ENCODE data around the gene RBM26. TPM values are rescaled to one million over a fixed set of nuclear protein-coding genes. Genes with fewer than 3 reads are reported as not detected.
A peak's percentile ranks its signal among the peaks of the same experiment; 100 is the strongest.

RBM26 gene
- total RNA-seq, 4 donors from 2014 or later: 16.0 to 42.3 (median 25.4) TPM

- peaks cover 0 to 9% (median 0%) of the 10 kb centered on the region in 3 donors for H3K36me3 ChIP-seq
- peak overlapping the region in 3 of 4 donors; percentile 96 to 98 (median 98) for H3K27ac ChIP-seq
- H3K4me1 ChIP-seq: peaks cover 19 to 73% (median 36%) of the 10 kb centered on the region in 3 donors
- intact Hi-C loops (cut with DNase I): no loop called here
- 8 to 18% methylated on average over 1 of the region's 1 CpG for WGBS, 2 donors
- H3K4me3 ChIP-seq: peak overlapping the region; percentile 79 to 99 (median 95)
- no peak for DNase-seq
- no peaks in the 10 kb centered on the region for H3K9me3 ChIP-seq
- TF ChIP-seq POLR2A (IDR thresholded peaks at IDR 0.05): no peak
- no peak for TF ChIP-seq CTCF (IDR thresholded peaks at IDR 0.05)
- H3K27me3 ChIP-seq: no peaks in the 10 kb centered on the region
Measured at GRCh38 chr13:79404361-79404760, 1.7 kb downstream of the RBM26 start.

- peak overlapping the region in 1 of 4 donors; percentile 96 for H3K27ac ChIP-seq
- WGBS, 2 donors: 50 to 51% methylated on average over 4 of the region's 4 CpGs
- intact Hi-C loops (cut with DNase I): no loop called here
Measured at GRCh38 chr13:79403113-79403512, 2.9 kb downstream of the RBM26 start.

DNA sequence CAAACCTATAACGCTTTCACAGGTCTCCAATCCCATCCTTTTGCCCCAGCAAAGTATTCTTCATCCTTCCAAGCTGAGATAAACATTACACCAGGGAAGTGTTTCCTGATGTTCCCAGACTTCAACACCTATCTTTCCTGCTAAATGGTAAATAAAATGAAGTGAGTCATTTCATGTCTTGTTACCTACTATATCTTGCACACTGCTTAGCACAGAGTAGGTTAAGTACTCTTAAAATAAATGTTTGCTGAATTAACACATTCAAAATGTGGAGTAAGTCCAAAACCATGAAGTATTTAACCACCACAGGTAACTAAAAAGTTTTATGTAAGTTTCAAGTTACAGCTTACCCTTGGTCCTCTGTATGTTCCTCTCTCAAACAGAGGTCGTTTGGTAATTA, 3.4 kb downstream of the RBM26 start:
- 35 to 47% methylated on average over 2 of the region's 2 CpGs for WGBS, 2 donors
- TF ChIP-seq POLR2A (IDR thresholded peaks at IDR 0.05) (no peak), CTCF (IDR thresholded peaks at IDR 0.05) (no peak)
- intact Hi-C loops (cut with DNase I): no loop called here

More at GRCh38 chr13:79403113-79403512, 2.9 kb downstream of the RBM26 start:
- DNase-seq: no peak
- Histone ChIP-seq H3K9me3 (no peaks in the 10 kb centered on the region), H3K36me3 (peaks cover 0 to 14% (median 0%) of the 10 kb centered on the region in 3 donors), H3K4me3 (peak overlapping the region in 2 of 4 donors; percentile 79 to 98), H3K27me3 (no peaks in the 10 kb centered on the region), H3K4me1 (peaks cover 19 to 83% (median 36%) of the 10 kb centered on the region in 3 donors)
- TF ChIP-seq CTCF (IDR thresholded peaks at IDR 0.05) (no peak), POLR2A (IDR thresholded peaks at IDR 0.05) (no peak)

GRCh38 chr13:79402074-79402635, 3.9 kb downstream of the RBM26 start:
- 37 to 40% methylated on average over 2 of the region's 2 CpGs for WGBS, 2 donors
- peak overlapping the region in 1 of 4 donors; percentile 55 for H3K27ac ChIP-seq

More for the DNA sequence above, 3.4 kb downstream of the RBM26 start:
- Histone ChIP-seq H3K27me3 (no peaks in the 10 kb centered on the region), H3K4me3 (peak overlapping the region in 1 of 4 donors; percentile 79), H3K4me1 (peaks cover 19 to 83% (median 36%) of the 10 kb centered on the region in 3 donors), H3K27ac (peak overlapping the region in 1 of 4 donors; percentile 55), H3K36me3 (peaks cover 0 to 14% (median 0%) of the 10 kb centered on the region in 3 donors), H3K9me3 (no peaks in the 10 kb centered on the region)
- DNase-seq: no peak

More at GRCh38 chr13:79402074-79402635, 3.9 kb downstream of the RBM26 start:
- Histone ChIP-seq H3K27me3 (no peaks in the 10 kb centered on the region), H3K36me3 (peaks cover 0 to 16% (median 0%) of the 10 kb centered on the region in 3 donors), H3K4me3 (peak overlapping the region in 1 of 4 donors; percentile 4), H3K9me3 (no peaks in the 10 kb centered on the region), H3K4me1 (peaks cover 19 to 78% (median 32%) of the 10 kb centered on the region in 3 donors)
- no peak for DNase-seq
- intact Hi-C loops (cut with DNase I): no loop called here
- TF ChIP-seq CTCF (IDR thresholded peaks at IDR 0.05) (no peak), POLR2A (IDR thresholded peaks at IDR 0.05) (no peak)

All from esophagus squamous epithelium (tissue), 5 donors.